Mammary epithelial cell (primary cell): Measurements from ENCODE around the gene RUFY4.

Experiments used
- EZH2 ChIP-seq: IDR thresholded peaks from 2 replicates; pipeline ENCODE4 v1.6.1; 2012; ENCODE audit warnings: low read length, inconsistent platforms, borderline replicate concordance
- TF ChIP-seq, protein P1 (sequence below), 2 donors: IDR thresholded peaks in 1 of 2; conservative IDR thresholded peaks in 1 of 2; 2 replicates each; pipeline ENCODE4 v1.5.1; 2011 to 2012; ENCODE audit warnings: inconsistent platforms in 2 of 2, low read length in 2 of 2, mild to moderate bottlenecking in 2 of 2, control low read depth in 1 of 2, low read depth in 1 of 2; ENCODE audit not compliant: insufficient read depth in 1 of 2; ENCODE audit errors: extremely low read depth in 1 of 2

DNA sequence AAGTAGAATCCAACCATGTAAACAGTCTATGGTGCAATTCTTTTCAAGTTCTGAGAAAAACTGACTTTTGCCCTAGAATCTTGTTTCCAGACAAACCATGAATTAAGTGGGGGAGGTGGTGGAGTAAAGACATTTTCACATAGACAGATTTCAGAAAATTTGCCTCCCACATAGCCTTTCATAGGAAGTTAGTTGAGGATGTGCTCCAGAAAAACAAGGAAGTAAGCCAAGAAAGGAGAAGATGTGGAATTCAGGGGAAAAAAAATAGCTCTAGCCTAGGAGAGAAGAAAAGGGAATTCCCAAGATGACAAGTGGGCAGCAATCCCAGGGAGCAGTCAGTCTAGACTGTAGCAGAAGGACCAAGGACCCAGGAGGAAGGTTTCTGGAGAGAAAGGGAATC, 17.4 kb downstream of the RUFY4 start:
- TF ChIP-seq, protein P1, sequence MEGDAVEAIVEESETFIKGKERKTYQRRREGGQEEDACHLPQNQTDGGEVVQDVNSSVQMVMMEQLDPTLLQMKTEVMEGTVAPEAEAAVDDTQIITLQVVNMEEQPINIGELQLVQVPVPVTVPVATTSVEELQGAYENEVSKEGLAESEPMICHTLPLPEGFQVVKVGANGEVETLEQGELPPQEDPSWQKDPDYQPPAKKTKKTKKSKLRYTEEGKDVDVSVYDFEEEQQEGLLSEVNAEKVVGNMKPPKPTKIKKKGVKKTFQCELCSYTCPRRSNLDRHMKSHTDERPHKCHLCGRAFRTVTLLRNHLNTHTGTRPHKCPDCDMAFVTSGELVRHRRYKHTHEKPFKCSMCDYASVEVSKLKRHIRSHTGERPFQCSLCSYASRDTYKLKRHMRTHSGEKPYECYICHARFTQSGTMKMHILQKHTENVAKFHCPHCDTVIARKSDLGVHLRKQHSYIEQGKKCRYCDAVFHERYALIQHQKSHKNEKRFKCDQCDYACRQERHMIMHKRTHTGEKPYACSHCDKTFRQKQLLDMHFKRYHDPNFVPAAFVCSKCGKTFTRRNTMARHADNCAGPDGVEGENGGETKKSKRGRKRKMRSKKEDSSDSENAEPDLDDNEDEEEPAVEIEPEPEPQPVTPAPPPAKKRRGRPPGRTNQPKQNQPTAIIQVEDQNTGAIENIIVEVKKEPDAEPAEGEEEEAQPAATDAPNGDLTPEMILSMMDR (conservative IDR thresholded peaks at IDR 0.05 in 1 of 2, IDR thresholded peaks at IDR 0.05 in 1 of 2; ENCODE audit: extremely low read depth in 1 of 2, insufficient read depth in 1 of 2, low read depth in 1 of 2, low read length in 2 of 2) = no peak
- no peak for TF ChIP-seq EZH2
